Right cardiac atrium (tissue), 5 donors: Measurements from ENCODE around the gene VPS35. TPM values are rescaled to one million over a fixed set of nuclear protein-coding genes. Genes with fewer than 3 reads are reported as not detected.
A peak's percentile ranks its signal among the peaks of the same experiment; 100 is the strongest.
"Not testable (repeated sequence)": the region's sequence is repeated elsewhere in the genome, so short reads cannot be mapped to it uniquely, and the experiment has no call there.

Source experiments
- ATAC-seq, 2 donors: fragments of 200-7000 bp; cut with Tn5 transposase; one replicate each; pipeline versions ENCODE4 v1.8.0 to v1.9.1; 2020; ENCODE audit warnings: moderate library complexity in 2 of 2, mild to moderate bottlenecking in 1 of 2
- DNase-seq, 3 donors: peaks; one replicate each; pipeline ENCODE4 v3.0.0-alpha.2; 2020
- H3K27ac ChIP-seq: one replicate; pipeline ENCODE4 v1.5.1; 2013; ENCODE audit warnings: mild to moderate bottlenecking, low read length, control low read depth, moderate library complexity
- H3K27me3 ChIP-seq: one replicate; pipeline ENCODE4 v1.6.1; 2013; ENCODE audit not compliant: control insufficient read depth, insufficient read depth
- H3K4me1 ChIP-seq: one replicate; pipeline ENCODE4 v1.6.1; 2013; ENCODE audit warnings: low read length; ENCODE audit not compliant: control insufficient read depth, insufficient read depth
- H3K4me3 ChIP-seq: one replicate; pipeline ENCODE4 v1.5.1; 2013; ENCODE audit warnings: low read length, control low read depth
- H3K9me3 ChIP-seq: one replicate; pipeline ENCODE4 v1.6.1; 2013; ENCODE audit warnings: low read length; ENCODE audit not compliant: control insufficient read depth
- WGBS: extraction: QIAGEN DNeasy Blood & Tissue Kit; methylation state at CpG from one replicate; pipeline ENCODE4 v1.1.7; 2013; 5-methylcytosine and 5-hydroxymethylcytosine counted together
- intact Hi-C, 4 donors: fragments of 100-400 bp; cut with DNase I; formaldehyde crosslinking; loops; one replicate each; pipeline versions ENCODE4 v1.11.0 to v1.14.0; 2022 to 2023
- polyA plus RNA-seq: library from polyadenylated mRNA; stranded (reverse); fragments of 200-250 nt; gene quantifications from one replicate; pipeline ENCODE4 v1.2.3, GENCODE V29; 2013
- total RNA-seq, 4 donors: library from RNA; stranded (reverse); fragmentation: NEBNext Ultra II Directional; extraction: Animal tissue kit (Norgen Biotek cat#: 25700); gene quantifications; one replicate each; pipeline ENCODE4 v1.2.1, GENCODE V29; 2021
- donor health status: healthy with polysubstance abuse.
- donor health status: DM: no; HTN: yes; CAD: no.
- donor health status: DM: no; HTN: no; CAD: no.
- donor health status: DM: no; HTN: yes; CAD: no; lungs with severe emphysema.
- donor health status: DM: yes; HTN: yes; CAD: no.

VPS35 gene
- total and polyA plus RNA-seq, 5 donors = 26.7 to 94.2 (median 78.8) TPM

- H3K4me1 ChIP-seq, H3K4me3 ChIP-seq, DNase-seq, H3K27me3 ChIP-seq, ATAC-seq, H3K27ac ChIP-seq, intact Hi-C loops, H3K9me3 ChIP-seq: not testable (repeated sequence)
- WGBS = 87% methylated on average over 6 of the region's 6 CpGs
Observed at GRCh38 chr16:46624862-46625261, 64.1 kb downstream of the VPS35 start.

- H3K27ac ChIP-seq, H3K27me3 ChIP-seq, DNase-seq, H3K9me3 ChIP-seq, intact Hi-C loops, H3K4me3 ChIP-seq, H3K4me1 ChIP-seq: not testable (repeated sequence)
- ATAC-seq = peak; percentile 27 to 32
- 81% methylated on average over 4 of the region's 6 CpGs for WGBS
Observed at GRCh38 chr16:46623707-46624106, 65.3 kb downstream of the VPS35 start.

- H3K9me3 ChIP-seq, H3K27me3 ChIP-seq, H3K4me3 ChIP-seq, intact Hi-C loops, DNase-seq, H3K4me1 ChIP-seq, H3K27ac ChIP-seq: not testable (repeated sequence)
- ATAC-seq = peak; percentile 63 to 72
- 6% methylated on average over 5 of the region's 8 CpGs for WGBS
Observed at GRCh38 chr16:46623246-46623645, 65.7 kb downstream of the VPS35 start.

GRCh38 chr16:46621934-46622676 is 66.9 kb downstream of the VPS35 start:
- no peaks in the 10 kb centered on the region for H3K27me3 ChIP-seq
- no peak for DNase-seq
- no peak overlapping the region for H3K27ac ChIP-seq
- no peak overlapping the region for H3K4me3 ChIP-seq
- intact Hi-C loops = no loop called here
- no peaks in the 10 kb centered on the region for H3K9me3 ChIP-seq
- no peaks in the 10 kb centered on the region for H3K4me1 ChIP-seq
- 92% methylated on average over 7 of the region's 7 CpGs for WGBS
- ATAC-seq = no peak

- Histone ChIP-seq H3K4me3 (peak within 1 kb of the TSS; percentile 45), H3K27ac (no peak within 1 kb of the TSS)
- 1% methylated on average over 52 of the region's 52 CpGs for WGBS
Observed at GRCh38 chr16:46621006-46621933, 67.7 kb downstream of the VPS35 start, which contains the start of gene SHCBP1. TSS of gene SHCBP1 (minus strand) at chr16:46621379. CDS start at chr16:46621359, 20 bp downstream.

GRCh38 chr16:46620266-46621005 is 68.5 kb downstream of the VPS35 start:
- intact Hi-C loops = no loop called here
- no peaks in the 10 kb centered on the region for H3K27me3 ChIP-seq
- no peak for DNase-seq
- peak overlapping the region; percentile 45 for H3K4me3 ChIP-seq
- H3K4me1 ChIP-seq = no peaks in the 10 kb centered on the region
- H3K9me3 ChIP-seq = no peaks in the 10 kb centered on the region
- no peak overlapping the region for H3K27ac ChIP-seq
- ATAC-seq = no peak
- WGBS = 6% methylated on average over 11 of the region's 11 CpGs

More at GRCh38 chr16:46621006-46621933, 67.7 kb downstream of the VPS35 start, which contains the start of gene SHCBP1:
- H3K4me1 ChIP-seq = no peaks in the 10 kb centered on the region
- DNase-seq (peak; percentile 86 to 93 (median 93)), ATAC-seq (peak; percentile 93 to 94)
- H3K9me3 ChIP-seq = no peaks in the 10 kb centered on the region
- intact Hi-C loops = no loop called here
- no peaks in the 10 kb centered on the region for H3K27me3 ChIP-seq

GRCh38 chr16:46618516-46618915 is 70.5 kb downstream of the VPS35 start:
- no peak for ATAC-seq
- H3K27me3 ChIP-seq = no peaks in the 10 kb centered on the region
- WGBS = 93% methylated on average over 4 of the region's 4 CpGs
- intact Hi-C loops = loop anchor here in 1 of 4 donors (10.0 kb wide), 1 partner anchor 64 kb away; no protein-coding TSS in a partner anchor
- no peak for DNase-seq
- no peak overlapping the region for H3K27ac ChIP-seq
- no peak overlapping the region for H3K4me3 ChIP-seq
- no peaks in the 10 kb centered on the region for H3K4me1 ChIP-seq
- no peaks in the 10 kb centered on the region for H3K9me3 ChIP-seq

GRCh38 chr16:46614006-46614405 is 75.0 kb downstream of the VPS35 start:
- intact Hi-C loops = loop anchor here in 1 of 4 donors (10.0 kb wide), 1 partner anchor 59 kb away; no protein-coding TSS in a partner anchor
- H3K4me3 ChIP-seq = no peak overlapping the region
- no peak for DNase-seq
- no peaks in the 10 kb centered on the region for H3K9me3 ChIP-seq
- no peaks in the 10 kb centered on the region for H3K4me1 ChIP-seq
- no peak for ATAC-seq
- WGBS = 43% methylated on average over 4 of the region's 4 CpGs
- no peaks in the 10 kb centered on the region for H3K27me3 ChIP-seq
- H3K27ac ChIP-seq = no peak overlapping the region

GRCh38 chr16:46613352-46613751 is 75.6 kb downstream of the VPS35 start:
- H3K4me3 ChIP-seq = no peak overlapping the region
- intact Hi-C loops = loop anchor here in 1 of 4 donors (10.0 kb wide), 1 partner anchor 59 kb away; no protein-coding TSS in a partner anchor

GRCh38 chr16:46612121-46612520 is 76.9 kb downstream of the VPS35 start:
- intact Hi-C loops = loop anchor here in 1 of 4 donors (10.0 kb wide), 1 partner anchor 57 kb away; no protein-coding TSS in a partner anchor
- H3K27ac ChIP-seq = no peak overlapping the region
- WGBS = 60% methylated on average over 3 of the region's 3 CpGs
- no peaks in the 10 kb centered on the region for H3K9me3 ChIP-seq
- H3K27me3 ChIP-seq = no peaks in the 10 kb centered on the region
- H3K4me3 ChIP-seq = no peak overlapping the region
- ATAC-seq (no peak), DNase-seq (no peak)
- H3K4me1 ChIP-seq = no peaks in the 10 kb centered on the region

More at GRCh38 chr16:46613352-46613751, 75.6 kb downstream of the VPS35 start:
- Histone ChIP-seq H3K27me3 (no peaks in the 10 kb centered on the region), H3K4me1 (no peaks in the 10 kb centered on the region), H3K27ac (no peak overlapping the region), H3K9me3 (no peaks in the 10 kb centered on the region)
- ATAC-seq (no peak), DNase-seq (no peak)
- WGBS = 51% methylated on average over 2 of the region's 2 CpGs
